T-helper 2 cell (primary cell): ENCODE results near the gene PLEKHA7.
A peak's percentile ranks its signal among the peaks of the same experiment; 100 is the strongest.

Experiments
- DNase-seq, 5 experiments: peaks; one replicate each; pipeline versions ENCODE4 v3.0.0 to v3.0.0-alpha.2; 2012 to 2022

PLEKHA7 gene

DNA sequence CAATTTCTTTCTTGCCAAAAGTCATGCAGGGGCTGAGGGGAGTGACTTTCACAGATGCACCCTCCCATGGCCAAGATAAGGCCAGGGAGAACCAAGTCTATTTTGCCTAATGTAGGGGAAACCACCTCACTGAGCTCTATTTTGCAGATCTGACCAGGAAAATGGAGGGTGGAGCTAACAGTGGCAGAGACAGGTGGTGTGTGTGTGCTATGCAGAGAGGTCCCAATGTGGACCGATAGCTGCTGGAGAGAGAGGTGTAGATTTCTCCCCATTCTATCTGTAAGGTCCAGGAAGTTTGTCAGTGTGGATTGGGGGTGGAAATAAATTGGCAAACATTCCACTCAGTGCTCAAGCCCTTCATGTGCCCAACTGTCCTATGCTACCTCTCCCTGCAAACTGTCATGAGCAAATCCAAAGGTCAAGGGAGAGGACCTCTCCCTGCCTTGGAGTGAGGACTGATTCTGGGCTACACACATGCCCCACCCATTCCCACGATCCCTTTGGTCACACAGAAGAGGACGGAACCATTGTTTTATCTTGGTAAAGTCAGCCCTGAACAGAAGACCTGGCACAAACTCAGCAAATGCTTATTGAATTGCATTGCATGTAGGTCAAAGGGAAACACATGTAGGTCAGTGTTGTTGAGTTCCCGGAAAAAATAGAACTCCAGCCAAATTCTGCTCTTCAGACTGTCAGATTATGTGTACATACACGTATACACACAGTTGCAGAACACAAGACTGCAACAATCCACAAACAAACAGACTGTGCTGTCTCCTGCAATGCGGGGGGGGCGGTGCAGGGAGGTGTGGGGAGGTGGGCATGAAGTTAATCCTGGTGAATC is 209.9 kb downstream of the PLEKHA7 start:
- DNase-seq = peak in 1 of 5 experiments; percentile 17

DNA sequence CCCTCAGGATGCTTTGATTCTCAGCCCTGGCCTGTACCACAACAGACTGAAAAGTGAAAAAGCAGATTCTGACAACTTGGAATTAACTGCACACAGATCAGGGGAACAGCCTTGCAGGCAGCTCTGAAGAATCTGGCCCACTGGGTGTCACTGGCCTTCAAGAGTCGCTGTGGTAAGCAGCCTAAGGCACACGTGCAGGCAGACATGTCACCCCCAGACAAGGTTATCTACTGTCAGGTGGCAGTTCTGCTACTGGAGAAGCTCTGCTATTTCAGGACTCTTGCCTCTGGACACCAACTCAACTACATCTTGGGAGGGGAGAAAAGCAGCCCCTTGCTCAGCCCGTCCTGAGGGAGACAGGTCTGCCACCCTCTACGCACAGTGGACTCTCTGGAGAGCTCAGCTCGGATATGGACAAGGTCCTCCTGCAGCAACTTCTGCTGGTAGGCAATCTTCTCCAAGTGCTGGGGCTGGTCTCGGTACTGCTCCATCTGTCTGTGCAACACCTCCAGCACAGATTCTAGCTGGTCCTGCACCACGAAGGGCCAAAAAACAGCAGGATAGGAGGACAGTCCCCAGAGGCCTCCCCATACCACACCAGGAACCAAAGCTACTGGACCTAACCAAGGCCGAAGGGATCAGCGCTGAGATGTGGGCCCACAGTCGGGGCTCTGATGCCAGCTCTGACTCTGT is 212.8 kb downstream of the PLEKHA7 start:
- no peak for DNase-seq

DNA sequence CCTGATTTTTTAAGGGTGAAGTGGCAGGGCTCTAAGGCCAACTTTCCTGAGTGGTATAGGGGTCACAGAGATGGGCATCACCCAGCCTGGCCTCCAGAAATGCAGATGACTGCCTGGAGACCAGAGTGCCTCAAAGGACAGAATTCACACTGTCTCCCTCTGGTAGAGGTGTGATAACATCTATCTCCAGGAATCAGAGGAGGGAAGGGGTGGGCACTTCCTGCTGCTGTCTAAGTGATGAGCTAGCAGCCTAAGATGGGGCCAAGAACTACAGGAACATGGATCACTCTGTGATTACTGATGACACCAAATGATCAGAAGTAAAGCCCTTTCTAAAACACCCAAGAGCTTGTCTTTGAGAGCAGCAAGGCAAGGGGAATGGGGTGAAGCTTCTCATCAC is 213.8 kb downstream of the PLEKHA7 start:
- no peak for DNase-seq

DNA sequence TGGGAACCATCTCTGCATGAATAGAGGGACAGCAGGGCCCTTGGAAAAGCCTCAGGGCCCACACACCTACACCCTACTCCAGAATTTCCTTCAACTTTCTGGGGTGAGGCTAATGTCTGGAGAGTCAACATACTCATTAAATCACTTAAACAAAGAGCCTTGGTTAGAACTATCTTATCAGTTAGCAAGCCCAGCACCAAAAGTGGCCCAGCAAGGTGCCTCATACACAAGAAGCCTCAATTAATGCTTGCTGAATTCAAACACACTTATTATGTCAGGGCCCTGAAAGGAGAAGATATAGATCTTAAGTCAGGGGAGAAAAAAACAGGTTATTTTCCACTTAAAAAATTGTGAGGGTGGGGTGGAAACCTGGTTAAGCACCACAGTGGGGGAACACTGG is 214.3 kb downstream of the PLEKHA7 start:
- no peak for DNase-seq

DNA sequence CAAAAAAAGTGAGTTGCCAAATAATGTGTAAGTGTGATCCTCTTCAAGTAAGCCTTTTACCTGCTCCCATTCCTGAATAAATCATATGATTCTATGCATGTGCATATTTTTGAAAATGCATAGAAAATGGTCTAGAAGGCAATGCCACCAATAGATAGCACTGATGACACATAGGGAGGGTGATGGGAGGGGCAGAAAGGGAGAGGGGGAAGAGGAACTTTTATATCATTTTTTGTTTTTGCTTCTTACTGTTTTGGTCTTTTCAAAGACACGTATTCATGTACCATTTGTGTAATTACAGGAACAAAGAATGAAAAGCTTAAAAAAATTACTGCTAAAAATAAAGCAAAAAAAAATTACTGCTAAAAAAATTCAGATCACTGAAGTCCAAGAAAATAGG is 215.0 kb downstream of the PLEKHA7 start:
- DNase-seq = no peak

DNA sequence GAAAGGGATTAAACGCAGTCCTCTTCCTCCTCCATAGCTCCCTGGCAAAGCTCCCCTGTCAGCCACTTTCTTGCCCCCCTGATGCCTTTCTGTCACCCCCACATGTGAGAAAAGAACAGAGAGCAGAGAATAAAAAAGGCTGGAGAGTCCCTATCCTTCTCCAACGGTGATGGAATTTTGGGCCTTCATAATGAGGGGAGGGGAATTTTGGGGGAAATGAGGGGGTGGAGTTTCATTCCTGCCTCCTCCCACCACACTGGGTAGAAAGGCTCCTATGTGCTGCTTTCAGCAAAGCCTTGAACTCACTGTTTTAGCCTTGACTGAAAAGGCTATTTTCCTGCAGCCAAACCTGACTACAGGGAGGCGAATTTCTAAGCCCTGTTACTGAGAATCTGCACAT is 216.4 kb downstream of the PLEKHA7 start:
- DNase-seq = no peak

DNA sequence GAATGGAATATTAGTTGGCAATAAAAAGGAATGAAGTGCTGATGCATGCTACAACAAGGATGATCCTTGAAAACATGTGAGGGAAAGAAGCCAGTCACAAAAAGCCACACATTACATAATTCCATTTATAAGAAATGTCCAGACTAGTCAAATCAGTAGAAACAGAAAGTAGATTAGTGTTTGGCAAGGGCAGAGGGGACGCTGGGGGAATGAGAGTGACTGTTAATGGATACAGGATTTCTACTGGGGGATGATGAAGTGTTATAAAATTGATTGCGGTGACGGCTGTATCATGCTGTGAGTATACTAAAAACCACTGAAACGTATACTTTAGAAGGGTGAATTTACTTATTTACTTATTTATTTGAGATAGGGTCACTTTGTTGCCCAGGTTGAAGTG is 217.9 kb downstream of the PLEKHA7 start:
- DNase-seq = no peak

DNA sequence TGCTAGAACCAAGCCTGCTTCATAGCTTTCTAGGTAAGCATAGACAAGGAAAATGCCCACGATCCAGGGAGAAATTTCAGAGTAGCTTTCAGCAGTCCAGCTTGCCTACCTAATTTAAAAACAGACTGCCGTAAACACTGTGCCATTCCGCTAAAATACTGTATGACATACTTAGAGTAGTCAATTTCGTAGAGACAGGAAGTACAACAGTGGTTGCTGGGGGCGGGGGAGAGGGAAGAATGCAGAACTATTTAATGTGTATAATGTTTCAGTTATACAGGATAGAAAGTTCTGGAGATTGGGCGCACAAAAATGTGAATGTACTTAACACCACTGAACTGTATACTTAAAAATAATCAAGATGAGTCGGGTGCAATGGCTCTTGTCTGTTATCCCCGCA is 219.1 kb downstream of the PLEKHA7 start:
- no peak for DNase-seq

DNA sequence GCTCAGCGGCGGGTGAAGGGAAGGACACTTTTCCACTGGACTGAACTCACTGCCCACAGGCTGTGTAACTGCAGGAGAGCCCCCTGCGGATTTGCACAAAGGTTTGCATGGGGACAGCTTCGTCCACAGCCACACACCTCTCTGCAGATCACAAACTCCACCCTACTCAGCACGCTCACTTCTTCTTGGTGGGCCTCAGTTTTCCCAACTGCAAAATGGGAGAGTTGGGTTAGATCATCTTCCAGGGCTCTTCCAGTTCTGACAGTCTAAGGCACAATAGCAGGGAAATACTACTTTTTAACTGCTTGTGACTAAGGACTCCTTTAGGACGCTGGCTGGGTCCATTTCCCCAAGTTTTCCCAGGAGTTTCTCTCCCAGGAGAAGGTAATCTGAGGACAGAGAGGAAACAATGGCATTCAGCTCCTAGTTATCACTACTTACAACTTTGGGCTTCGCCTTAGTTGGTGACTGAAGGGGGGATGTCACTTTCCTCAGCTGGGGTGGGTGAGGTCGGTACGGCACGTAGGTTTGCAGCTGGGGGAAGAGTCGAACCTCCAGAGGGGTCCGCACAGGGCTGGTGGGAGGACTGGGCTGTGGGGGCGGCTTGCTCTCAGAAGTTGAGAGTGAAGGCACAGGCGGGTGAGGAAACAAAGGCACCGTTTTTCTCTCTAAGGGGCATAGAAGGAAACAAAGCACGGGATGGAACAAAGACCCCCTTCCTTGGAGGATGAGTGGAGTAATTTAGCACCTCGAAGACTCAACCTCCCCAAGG is 220.0 kb downstream of the PLEKHA7 start:
- no peak for DNase-seq

DNA sequence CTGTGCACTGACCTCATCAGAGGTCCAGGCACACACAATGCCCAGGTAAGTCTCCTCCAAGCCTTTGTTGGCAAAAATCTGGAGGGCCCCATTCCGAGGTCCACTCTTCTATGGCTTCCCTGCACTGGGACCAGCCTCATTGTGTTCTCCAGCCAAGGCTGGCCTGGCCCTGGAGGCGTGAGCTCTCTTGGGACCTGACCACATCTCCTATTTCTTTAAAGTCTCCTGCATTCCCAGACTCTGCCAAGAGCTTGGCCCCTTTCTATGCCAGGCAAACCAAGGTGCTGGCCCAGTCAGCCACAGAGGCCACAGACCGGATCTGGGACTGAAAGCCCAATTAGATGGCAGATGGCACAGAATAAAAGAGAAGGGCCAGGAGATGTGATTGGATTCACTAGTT is 220.7 kb downstream of the PLEKHA7 start:
- no peak for DNase-seq

DNA sequence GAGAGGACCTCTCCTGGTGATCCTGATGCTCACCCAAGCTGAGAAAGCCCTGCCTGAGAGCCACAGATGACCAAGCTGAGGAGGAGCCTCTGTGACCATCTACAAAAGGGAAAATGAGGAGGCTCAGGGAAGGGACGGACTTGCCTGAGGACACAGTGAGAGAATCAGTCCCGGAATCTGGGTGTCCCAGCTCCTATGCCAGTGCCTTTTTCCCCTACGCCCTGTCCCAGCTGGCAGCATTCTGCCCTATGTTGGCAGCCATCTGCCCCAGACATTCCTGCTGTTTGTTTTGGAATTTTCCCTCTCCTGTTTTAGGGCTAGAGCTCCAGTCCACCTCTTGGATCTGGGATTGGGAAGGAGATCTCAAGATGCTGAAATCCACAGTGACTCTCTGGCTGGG is 221.2 kb downstream of the PLEKHA7 start:
- DNase-seq = no peak

DNA sequence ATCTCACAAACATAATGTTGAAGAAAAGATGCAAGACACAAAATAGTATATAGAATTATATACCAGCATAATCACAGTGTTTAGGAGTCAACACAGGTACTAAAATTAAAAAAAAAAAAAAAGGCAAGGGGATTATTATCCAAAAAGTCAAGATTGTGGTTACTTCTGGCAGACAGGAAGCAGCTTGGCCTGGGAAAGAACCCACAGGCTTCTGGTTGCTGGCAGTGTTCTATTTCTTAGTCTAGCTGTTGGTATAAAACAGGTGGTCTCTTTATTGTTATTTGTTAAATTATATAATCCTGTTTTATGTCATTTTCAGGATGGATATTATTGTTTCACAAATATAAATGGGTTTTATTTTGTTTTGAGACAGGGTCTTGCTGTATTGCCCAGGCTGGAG is 221.8 kb downstream of the PLEKHA7 start:
- no peak for DNase-seq

DNA sequence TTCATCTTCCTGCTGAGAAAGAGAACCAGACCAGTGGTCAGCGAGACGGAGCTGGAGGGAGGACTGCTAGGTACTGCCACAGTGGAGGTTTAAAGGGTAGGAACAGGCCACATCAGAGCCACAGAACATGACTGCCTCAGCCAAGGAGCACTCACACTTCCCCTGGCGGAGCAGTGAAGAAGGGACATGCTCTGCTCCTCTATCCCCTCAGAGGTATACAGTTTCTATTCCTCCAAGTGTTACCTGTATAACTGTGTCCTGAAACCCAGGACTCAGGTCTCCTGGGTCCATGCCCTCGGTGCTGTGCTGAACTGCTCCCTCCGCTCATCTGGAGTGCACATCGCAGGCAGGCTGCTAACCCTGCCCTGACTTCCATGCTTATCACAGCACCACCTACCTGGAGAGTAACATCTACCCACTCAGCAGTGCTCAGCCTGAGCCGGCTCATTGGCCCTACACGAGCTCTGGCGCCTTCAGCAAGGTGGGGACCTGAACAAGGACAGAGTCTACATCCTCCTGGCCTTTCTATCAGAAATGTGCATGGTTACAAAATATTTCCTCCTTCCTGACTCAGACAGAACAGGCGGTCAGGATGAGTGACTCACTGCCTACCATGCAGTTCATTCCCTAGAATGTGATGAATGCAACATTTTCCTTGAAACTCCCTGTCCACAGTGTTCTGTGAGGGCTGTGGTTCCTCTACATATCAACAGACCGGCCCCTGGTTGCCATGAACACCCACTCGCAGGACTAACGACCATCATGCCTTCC is 222.8 kb downstream of the PLEKHA7 start:
- DNase-seq = no peak

DNA sequence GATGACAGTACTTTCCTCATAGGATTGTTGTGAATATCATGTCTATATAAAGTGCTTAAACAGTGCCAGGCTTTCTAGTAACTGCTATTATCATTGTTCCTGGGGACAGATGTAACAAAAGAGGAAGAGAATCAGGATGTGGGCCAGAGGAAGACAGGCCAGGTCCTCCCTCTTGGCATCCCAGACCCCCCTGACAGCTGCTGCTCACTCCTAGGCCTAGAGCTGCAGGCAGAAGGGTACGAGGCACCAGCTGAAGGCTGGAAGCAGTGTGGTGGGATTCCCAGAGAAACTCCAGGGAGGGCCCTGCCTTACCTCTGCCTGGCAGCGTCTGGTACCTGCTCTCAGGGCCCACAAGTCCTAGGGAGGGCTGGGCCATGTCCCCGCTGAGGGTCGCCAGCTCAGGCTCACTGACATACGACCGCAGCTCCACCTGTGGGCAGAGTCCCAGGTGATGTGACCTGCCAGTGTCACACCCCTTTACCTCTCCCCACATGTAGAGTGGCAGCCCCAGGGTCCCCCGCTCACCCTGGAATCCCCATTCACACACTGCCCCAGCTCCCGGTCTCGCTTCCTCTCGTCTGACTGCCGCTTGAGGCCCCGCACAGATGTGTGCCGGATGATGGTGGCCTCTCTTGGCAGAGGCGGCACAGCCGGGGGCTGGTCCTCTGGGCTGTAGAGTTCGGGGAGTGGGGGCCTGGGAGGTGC is 223.6 kb downstream of the PLEKHA7 start:
- DNase-seq = no peak

DNA sequence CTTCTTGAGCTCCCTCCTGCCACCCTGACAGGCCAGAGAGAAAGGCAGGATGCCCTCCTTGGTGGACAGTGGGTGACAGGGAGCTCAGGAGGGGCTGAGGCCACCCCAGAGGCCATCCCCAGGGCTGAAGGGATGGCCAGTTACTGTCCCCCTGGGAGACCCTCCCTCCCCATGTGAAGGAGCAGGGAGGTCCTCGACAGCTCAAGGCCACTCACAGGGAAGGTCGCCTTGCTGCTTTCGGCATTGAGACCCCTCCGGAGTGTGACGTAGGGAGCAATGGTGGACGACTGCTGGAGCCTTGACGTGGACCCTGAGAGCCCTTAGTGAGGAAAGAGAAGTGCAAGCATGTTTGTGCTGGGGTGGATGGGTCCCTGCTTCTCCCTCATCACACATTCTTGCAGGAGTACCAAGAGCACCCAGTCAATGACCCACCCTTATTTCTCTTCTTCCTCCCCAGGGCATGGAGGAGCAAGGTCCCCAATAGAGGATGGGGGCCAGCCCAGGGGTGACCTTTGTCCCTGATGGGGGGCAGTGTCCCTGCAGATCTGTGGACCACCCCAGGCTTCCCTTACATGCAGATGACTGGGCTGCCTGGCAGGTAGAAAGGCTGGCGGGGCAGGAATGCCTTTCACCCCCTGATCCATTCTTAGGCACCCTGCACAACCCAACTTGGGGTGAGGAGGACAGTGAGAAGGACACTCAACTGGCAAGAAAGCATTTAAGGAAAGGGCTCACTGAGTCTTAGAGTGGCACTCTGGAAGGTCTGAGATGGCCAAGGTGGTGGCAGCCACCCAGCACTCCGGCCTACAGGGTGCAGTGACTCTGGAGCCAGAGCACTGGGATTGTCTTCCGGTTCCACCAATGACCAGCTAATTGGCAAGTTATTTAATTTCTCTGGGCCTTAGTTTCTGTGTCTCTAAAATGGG is 224.4 kb downstream of the PLEKHA7 start:
- no peak for DNase-seq

DNA sequence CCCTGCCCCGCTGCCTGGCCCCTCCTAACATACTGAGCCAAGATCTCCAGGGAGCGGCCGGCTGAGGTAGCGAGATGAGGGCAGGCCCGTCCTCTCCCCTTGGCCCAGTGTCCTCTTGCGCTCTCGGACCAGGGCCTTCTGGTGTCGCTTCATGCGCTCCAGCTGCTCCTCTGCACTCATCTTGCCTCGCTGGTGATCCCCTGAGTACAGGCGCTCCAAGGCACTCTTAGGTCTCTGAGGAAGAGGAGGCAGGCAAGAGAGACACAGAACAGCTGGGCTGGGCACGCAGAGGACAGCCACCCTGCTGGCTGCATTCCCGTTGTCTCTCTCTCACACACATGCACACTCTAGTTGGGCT is 225.2 kb downstream of the PLEKHA7 start:
- no peak for DNase-seq

DNA sequence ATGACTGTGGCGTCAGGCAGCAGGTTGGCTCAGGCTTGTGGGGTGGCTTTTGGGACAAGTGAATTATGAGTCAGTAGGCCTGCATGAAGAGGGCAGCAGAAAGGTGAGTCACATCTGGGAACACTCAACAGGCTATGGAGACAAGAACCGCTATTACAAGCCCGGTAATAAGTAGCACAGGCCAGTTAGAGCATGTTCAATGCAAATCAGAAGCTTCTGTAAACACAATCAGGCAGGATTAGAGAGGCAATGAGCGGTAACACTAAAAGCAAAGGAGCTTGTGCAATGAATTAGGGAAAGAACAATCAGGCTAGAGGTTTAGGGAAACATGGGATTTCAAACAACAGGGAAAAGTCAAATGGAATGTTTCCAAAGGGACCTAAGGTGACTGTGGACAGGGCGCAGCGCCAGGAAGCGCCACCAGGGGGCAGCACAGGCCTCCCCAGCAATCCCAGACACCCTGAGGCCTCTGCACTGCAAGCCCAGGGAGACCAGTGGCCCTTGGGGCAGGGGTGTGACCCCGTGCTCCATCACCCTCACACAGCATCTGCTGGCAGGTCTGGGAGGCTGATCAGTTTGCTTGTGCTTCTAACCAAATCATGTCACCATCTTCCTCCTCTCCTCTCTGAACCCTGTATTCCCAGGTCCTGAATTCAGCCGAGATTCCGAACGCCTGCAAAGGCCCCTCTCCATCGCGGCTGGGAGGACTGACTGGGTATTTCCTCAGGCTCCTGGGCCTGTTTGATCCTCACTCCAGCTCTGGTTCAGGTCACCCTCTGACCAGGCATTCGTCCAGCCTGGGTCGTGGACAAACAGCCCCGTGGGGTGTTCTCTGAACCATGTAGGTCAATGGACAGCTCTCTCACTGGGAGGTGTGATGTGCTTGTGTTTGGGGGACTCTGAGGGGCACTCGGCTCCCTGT is 225.8 kb downstream of the PLEKHA7 start:
- DNase-seq = peak in 4 of 5 experiments; percentile 22 to 45 (median 34)

DNA sequence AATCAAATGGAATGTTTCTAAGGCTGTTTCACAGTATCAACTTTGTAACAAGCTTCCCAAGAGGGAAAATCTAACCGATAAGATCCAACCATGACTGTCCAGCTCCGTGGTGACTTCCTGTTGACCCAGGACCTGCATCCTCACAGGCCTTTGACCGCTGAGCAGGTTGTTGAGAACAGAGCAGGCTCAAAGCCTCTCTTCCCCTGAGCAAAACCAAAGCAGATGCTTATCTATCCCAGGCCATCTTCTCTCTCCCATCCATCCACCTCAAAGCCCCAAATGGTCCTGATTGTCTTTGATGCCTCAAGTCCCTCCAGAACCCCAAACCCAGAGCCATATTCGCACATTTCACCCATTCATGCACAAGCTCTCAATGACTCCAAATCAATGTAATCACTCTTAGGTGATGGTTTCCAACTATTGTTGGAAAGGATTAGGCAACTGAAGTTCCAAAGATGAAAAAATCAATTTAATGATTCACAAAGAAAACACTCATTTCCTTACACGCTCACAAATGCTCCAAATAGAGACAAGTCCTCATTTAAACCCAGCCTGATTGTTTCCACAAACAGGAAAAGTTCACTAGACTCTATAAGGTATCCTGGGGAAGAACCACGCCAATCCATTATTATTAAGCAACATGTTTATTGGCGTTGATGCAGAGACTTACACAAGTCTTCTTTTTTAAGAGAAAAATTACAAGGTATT is 227.0 kb downstream of the PLEKHA7 start:
- no peak for DNase-seq

DNA sequence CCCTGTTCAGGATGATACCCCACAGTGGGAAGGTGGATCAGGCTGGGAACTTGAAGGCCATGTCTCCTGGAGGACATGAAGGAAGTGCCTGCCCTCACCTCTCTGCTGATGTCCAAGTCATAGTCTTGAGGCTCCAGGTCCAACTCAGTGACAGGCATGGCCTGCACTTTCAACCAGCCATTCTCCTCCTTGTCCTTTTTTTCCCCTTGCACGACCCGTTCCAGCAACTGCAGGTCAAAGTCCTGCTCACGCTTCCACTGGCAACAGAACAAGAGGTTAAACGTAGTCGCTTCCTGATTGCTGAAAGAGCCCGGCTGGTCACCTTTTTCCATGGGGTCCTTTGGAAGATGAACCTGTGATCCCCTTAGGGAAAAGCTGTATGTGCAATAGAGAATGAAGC is 228.1 kb downstream of the PLEKHA7 start:
- DNase-seq = no peak
